ENCODE data around the gene GDPD5.

The GDPD5 gene

GRCh38 chr11:75565221-75565814 is 39.6 kb upstream of the GDPD5 start:
- peaks cover 0 to 81% (median 69%) of the 10 kb centered on the region in 4 donors for H3K4me1 ChIP-seq
- peak; percentile 76 to 79 for DNase-seq
- intact Hi-C loops (cut with DNase I; ENCODE audit: low total_unique reads): no loop called here
- H3K9me3 ChIP-seq: no peaks in the 10 kb centered on the region
- H3K27ac ChIP-seq: peak overlapping the region; percentile 99 to 100
- peak overlapping the region; percentile 6 to 98 for H3K4me3 ChIP-seq
- H3K27me3 ChIP-seq: no peaks in the 10 kb centered on the region
- no peak for TF ChIP-seq CTCF (IDR thresholded peaks at IDR 0.05)
- peaks cover 39 to 44% (median 42%) of the 10 kb centered on the region in 3 donors for H3K36me3 ChIP-seq

GRCh38 chr11:75563978-75564552 is 38.3 kb upstream of the GDPD5 start:
- peak overlapping the region; percentile 95 to 98 for H3K4me3 ChIP-seq
- no peaks in the 10 kb centered on the region for H3K9me3 ChIP-seq
- DNase-seq: peak; percentile 66 to 89
- peaks cover 27 to 32% (median 30%) of the 10 kb centered on the region in 3 donors for H3K36me3 ChIP-seq
- intact Hi-C loops (cut with DNase I; ENCODE audit: low total_unique reads): no loop called here
- H3K4me1 ChIP-seq: peaks cover 0 to 88% (median 79%) of the 10 kb centered on the region in 4 donors
- TF ChIP-seq CTCF (IDR thresholded peaks at IDR 0.05): peak; percentile 59 to 72
- no peaks in the 10 kb centered on the region for H3K27me3 ChIP-seq
- peak overlapping the region; percentile 99 to 100 for H3K27ac ChIP-seq

GRCh38 chr11:75563501-75563977 is 37.8 kb upstream of the GDPD5 start:
- Histone ChIP-seq H3K27me3 (no peaks in the 10 kb centered on the region), H3K36me3 (peaks cover 22 to 27% (median 25%) of the 10 kb centered on the region in 3 donors), H3K9me3 (no peaks in the 10 kb centered on the region), H3K4me1 (peaks cover 0 to 88% (median 82%) of the 10 kb centered on the region in 4 donors), H3K4me3 (peak overlapping the region; percentile 95 to 98), H3K27ac (peak overlapping the region; percentile 99 to 100)
- no peak for TF ChIP-seq CTCF (IDR thresholded peaks at IDR 0.05)
- DNase-seq: no peak
- intact Hi-C loops (cut with DNase I; ENCODE audit: low total_unique reads): no loop called here

- Histone ChIP-seq H3K27me3 (no peaks in the 10 kb centered on the region), H3K36me3 (peaks cover 16 to 21% (median 19%) of the 10 kb centered on the region in 3 donors), H3K4me3 (peak overlapping the region; percentile 95 to 98), H3K4me1 (peaks cover 0 to 87% (median 81%) of the 10 kb centered on the region in 4 donors), H3K27ac (peak overlapping the region; percentile 99 to 100), H3K9me3 (no peaks in the 10 kb centered on the region)
- no peak for DNase-seq
- intact Hi-C loops (cut with DNase I; ENCODE audit: low total_unique reads): no loop called here
- TF ChIP-seq CTCF (IDR thresholded peaks at IDR 0.05): no peak
Observed at GRCh38 chr11:75562836-75563484, 37.2 kb upstream of the GDPD5 start.

- Histone ChIP-seq H3K4me1 (peaks cover 0 to 87% (median 81%) of the 10 kb centered on the region in 4 donors), H3K27ac (peak within 1 kb of the TSS; percentile 99 to 100), H3K27me3 (no peaks in the 10 kb centered on the region), H3K9me3 (no peaks in the 10 kb centered on the region), H3K4me3 (peak within 1 kb of the TSS; percentile 95 to 98), H3K36me3 (peaks cover 9 to 14% (median 12%) of the 10 kb centered on the region in 3 donors)
- peak; percentile 89 to 96 for DNase-seq
- TF ChIP-seq CTCF (IDR thresholded peaks at IDR 0.05): no peak
- intact Hi-C loops (cut with DNase I; ENCODE audit: low total_unique reads): no loop called here
Observed at GRCh38 chr11:75562048-75562835, 36.5 kb upstream of the GDPD5 start, which contains the start of gene SERPINH1. Gene SERPINH1 (plus strand): TSS chr11:75562253. CDS start chr11:75566350, 4,097 bp downstream.
